OCI-M1 (cell line): ENCODE results near the gene AGK.
"Not testable (repeated sequence)": the region's sequence is repeated elsewhere in the genome, so short reads cannot be mapped to it uniquely, and the experiment has no call there.

ENCODE experiments used
- DNase-seq: peaks from one replicate; lab custom pipeline; 2025; lab: John Stamatoyannopoulos, UW

Gene AGK

DNA sequence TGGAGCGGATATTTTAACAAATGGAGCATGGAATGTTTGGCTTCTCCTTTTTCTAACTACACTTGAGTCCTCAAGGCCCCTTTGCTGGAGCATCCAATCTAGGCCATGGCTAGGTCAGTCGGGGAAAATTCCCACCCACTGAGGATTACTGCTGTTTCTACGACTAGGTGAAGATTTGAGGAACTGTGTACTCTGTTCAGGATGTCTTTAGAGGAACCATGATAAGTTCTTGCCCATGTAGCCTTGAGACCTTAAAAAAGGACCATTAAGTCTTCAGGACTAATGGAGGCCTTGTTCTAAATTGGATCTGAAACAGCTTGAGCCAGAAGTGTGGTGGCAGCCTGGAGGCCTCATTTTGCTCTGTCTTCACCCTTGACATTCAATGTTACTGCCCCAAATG is 6.2 kb downstream of the AGK start:
- DNase-seq, result no peak

DNA sequence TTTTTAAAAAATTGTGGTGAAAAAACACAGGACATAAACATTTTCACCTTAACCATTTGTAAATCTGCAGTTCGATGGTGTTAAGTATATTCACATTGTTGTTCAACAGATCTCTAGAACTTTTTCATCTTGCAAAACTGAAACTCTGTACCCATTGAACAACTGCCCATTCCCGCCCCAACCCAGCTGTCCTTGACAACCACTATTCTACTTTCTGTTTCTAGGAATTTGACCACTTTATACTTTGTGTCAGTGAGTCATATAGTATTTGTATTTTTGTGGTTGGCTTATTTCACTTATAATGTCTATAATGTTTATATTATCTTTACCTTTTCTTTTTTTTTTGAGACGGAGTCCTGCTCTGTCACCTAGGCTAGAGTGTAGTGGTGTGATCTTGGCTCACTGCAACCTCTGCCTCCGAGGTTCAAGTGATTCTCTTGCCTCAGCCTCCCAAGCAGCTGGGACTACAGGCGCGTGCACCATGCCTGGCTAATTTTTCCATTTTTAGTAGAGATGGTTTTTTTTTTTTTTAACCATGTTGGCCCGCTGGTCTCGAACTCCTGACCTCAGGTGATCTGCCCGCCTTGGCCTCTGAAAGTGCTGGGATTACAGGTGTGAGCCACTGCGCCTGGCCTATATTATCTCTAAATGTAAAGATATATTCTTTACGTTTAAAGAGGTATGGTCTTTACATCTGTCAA is 6.8 kb downstream of the AGK start:
- not testable (repeated sequence) for DNase-seq

DNA sequence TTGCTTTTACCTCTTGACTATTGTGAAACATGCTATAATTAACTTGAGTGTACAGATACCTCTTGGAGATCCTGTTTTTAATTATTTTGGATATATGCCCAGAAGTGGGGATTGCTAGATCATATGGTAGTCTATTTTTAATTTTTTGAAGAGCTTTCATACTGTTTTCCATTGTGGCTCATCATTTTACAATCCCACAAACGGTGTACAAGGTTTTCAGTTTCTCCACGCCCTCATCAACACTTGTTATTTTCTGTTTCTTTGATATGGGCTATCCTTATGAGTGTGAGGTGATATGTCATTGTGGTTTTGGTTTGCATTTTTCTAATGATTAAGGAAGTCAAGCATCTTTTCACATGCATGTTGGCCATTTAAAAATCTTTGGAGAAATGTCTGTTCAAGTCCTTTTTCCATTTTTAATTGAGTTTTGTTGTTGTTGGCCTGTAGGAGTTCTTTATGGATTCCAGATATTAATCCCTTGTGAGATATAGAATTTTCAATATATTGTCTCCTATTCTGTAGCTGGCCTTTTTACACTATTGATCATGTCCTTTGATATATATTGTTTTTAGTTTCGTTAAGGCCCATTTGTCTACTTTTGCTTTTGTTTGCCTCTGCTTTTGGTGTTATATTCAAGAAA is 7.5 kb downstream of the AGK start:
- DNase-seq, result no peak

DNA sequence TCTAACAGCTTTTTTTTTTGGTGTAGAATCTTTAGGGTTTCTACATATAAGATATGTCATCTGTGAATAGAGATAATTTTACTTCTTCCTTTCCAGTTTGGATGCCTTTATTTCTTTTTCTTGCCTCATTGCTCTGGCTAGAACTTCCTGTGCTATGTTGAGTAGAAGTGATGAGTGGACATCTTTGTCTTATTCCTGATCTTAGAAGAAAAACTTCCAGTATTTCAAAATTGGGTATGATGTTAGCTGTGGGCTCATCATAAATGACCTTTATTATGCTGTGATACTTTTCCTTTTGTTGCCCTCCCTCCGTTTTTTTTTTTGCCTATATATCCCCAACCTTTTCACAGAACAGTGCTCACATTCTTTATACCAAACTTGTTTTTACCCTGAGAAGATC is 8.8 kb downstream of the AGK start:
- no peak for DNase-seq

DNA sequence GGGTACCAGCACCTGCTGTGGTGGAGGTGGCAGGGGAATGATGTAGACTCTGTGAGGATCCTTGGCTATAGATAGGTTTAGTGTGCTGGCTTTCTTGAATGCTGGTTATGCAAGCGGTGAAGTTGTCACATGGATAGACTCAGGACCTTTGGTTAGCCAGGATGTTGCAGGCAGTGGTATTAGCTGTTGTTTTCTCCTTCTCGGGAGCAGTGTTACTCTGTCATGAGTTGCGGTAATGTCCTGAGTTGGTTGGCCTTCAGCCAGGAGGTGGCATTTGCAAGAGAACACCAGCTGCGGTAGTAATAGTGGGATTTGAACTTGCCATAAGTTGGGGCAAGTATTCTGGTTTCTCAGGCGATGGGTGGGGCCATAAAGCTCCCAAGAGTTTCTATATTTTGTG is 10.8 kb downstream of the AGK start:
- DNase-seq, result no peak

DNA sequence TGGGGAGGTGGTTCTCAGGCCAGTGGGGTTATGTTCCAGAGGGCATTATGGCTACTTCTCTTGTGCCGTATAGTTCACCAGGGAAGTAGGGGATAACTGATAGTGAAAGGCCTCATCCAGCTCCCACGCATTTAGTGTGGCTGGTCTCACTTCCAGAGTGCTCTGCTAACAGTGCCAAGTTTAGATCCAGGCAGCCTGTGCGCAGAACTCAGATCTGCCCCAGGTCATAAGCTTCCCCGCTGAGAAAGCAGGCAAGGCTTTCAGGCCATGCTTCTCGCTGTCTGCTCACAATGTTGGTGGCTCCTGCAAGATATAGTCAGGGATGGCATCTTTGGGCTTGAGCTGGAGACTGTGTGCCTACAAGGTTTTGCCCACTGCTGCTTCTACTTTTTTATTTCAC is 11.3 kb downstream of the AGK start:
- no peak for DNase-seq

DNA sequence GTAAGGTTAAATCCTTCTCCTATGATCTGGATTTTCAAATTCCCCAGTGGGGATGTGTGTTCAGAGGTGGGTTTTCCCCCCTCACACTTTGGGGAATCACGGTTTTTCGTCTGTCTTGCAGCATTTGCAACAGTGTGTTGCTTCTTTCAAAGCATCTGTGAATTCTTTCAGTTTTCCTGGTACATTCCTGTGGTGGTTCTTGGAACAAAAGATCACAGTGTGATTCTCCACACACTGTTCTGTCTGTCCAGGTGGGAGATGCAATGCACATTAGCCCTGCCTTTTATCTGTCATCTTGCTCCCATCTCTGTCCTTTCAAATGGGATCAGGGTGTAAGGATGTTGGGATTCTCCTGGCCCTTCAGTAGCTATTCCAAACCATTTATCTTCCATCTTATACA is 11.8 kb downstream of the AGK start:
- no peak for DNase-seq

DNA sequence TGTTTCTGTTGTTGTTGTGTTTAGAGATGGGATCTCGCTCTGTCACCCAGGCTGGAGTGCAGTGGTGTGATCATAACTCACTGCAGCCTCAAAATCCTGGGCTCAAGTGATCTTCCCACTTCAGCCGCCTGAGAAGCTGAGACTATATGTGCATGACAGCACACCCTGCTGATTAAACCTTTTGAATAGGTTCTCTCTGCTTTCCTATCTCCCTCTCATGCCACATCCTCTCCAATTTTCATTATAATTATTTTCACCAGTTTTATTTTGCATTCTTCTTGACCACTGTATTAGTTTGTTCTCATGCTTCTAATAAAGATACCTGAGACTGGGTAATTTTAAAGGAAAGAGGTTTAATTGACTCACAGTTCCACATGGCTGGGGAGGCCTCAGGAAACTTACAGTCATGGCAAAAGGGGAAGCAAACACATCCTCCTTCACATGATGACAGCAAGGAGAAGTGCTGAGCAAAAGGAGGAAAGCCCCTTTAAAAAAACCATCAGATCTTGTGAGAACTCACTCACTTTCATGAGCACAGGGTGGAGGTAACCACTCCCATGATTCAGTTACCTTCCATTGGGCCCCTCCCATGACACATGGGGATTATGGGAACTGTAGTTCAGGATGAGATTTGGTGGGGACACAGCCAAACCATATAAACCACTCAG is 12.9 kb downstream of the AGK start:
- DNase-seq, result peak; percentile 48

DNA sequence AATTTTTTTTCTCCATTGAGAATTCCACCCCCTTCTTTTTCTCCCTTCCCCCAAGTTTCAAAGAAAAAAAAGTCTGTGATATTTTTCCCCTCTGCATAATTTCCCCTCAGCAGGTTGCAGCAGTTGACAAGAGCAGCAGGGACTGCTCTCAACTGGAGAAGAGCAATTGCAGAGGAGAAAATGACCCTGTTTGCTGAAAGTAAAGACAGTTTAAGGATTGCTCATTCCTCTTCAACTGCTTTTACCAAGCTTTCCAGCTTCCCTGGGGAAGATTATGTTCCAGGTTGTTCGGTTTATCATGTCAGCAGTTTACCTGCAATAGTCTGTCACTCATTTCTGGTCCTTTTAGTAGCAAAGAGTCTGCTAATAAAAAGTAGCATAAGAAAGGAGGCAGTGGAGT is 16.2 kb downstream of the AGK start:
- no peak for DNase-seq

DNA sequence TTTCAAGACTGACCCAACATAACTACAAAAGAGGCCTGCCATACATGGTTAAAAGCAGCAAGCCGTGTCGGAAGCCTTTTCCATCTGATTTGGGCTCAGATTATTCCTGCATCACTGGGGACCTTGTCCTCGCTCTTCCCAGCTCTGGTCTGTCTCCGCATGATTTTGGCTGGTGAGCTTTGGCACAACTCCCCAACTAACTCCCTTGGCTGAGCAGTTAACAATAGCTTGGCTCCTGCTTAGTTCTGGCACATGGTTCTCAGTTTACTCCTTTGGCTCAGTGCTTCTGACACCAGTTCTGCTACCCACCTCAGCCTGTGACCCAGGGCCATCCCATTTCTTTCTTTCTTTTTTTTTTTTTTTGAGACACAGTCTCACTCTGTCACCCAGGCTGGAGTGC is 17.0 kb downstream of the AGK start:
- no peak for DNase-seq

DNA sequence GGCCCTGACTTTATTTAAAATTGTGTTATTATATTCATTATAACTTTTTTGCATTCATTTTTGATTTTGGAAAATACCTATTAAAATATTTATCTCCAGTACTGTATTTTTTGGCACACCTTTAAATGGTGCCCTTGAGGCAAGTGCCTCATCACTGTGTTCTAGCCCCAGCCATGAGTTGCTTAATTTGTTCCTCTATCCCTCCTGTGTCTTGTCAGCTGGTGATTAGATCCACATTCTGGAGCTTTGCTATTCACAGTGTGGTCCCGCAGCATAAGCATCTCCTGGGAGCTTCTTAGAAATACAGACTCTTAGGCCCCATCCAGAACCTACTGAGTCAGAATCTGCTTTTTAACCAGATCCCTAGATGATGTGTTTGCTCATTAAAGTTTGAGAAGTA is 19.8 kb downstream of the AGK start:
- no peak for DNase-seq

DNA sequence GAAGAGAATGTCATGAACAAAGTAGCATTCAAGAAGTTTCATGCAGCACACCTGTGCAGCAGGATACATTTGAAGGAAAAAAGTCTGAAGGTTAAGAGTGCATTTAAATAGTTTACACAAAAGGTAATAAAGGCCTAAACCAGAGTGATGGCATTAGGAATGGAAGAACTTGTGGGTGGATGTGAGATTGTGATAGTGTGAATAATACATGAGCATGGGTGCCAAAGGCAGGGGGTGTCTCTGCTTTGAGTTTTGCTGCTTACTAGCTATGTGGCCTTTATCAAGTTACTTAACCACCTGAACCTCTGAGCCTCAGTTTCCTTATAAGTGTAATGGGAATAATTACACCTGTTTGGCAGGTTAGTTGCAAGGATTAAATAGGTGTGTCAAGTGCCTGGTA is 21.0 kb downstream of the AGK start:
- DNase-seq, result no peak

DNA sequence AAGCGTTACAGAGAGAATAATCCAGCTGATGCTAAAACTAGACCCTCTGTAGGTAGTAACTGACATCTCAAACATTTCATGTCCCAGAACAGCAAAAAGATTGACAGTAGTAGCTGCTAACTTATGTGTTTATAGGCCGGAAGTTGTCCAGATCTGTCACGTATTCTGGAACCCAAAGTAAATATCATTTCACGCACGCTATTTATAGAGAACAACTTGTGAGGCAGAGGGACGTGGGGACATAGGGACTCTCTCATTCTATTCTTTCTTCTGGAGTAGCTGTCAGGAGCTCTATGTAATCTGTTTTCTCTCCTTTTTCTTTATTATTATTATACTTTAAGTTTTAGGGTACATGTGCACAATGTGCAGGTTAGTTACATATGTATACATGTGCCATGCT is 22.3 kb downstream of the AGK start:
- DNase-seq, result no peak

DNA sequence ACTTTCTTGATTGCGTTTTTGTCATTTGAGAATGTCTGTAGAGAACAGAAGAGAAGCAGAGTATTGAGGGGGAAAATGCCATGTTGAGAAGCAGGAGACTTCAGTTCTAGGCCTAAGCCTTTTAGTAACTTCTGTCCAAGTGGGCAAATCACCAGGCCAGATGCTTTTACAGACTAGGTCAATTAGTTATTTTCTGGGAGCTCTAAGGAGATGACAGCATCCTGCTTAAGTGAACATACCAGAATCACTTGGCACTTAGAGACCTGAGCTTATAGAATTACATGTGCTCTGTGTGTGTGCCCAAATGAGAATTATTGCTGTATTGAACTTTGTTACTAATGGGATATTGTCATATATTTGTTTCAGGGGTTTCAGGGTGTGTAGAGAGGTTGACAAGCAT is 24.0 kb downstream of the AGK start:
- DNase-seq, result no peak

DNA sequence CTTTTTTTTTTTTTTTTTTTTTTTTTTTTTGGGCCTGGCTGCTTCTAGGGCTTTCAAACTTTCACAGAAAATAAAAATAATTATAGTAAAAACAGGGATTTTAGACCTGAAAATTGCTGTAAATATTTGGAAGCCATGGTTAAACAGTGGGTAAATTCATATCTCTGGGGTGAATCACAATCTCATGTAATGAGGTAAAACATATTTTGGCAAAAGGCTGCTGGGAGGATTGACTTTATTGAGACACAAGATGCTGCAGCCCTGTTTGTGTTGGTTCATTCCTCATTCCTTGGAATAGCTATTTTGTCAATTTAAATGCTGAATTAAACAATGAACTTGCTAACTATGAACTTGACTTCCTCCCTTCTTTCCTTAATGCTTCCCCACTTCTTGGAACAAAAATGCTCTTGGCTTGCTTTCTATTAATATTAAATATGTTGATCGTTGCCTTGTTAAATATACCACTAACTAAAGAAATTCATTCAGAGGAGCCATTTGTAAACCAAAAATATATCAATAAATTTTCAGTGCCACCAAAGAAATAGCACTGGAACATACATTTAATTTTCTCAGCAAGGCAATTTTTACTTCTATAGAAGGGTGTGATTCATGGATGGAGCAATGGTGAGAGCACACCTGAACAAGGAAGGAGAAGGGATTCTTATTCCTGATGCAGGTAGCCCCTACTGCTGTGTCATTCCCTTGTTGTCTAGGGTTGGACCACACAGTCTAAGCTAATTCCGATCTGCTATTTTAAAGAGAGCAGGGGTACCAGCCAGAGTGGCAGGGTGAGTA is 24.6 kb downstream of the AGK start:
- no peak for DNase-seq

DNA sequence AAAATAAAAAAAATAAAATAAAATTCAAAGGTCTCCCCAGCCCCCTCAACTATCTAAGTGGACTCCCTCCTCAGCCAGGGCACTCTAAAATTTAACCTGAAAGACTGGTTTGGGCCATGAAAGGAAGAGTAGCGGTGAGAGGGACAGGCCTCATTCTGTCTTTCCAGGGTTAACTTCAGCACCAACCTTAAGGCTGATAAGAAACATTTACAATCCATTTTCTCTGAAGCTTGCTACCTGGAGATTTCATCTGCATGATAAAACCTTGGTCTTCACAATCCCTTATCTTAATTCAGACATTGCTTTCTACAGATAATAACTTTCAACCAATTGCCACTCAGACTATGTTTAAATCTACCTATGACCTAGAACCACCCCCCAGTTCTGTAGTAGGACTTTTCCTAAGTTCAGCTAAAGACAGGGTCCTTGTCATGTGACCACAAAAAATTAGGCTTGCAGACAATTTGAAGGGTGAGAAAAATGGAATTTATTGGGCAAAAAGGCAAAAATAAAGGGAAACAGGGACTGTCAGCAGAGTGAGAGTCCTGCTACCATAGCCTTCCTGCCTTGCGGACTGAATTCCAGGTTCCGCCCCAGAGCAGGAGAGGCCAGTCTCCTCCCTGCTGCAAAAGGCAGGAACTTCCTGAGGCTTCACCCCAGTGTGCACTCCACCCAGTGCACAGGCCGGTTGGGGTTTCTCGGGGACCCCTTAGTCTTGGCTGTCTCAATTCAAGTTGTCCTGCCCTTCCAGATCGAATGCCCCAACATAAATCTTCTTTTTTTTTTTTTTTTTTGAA is 26.0 kb downstream of the AGK start:
- DNase-seq, result no peak

DNA sequence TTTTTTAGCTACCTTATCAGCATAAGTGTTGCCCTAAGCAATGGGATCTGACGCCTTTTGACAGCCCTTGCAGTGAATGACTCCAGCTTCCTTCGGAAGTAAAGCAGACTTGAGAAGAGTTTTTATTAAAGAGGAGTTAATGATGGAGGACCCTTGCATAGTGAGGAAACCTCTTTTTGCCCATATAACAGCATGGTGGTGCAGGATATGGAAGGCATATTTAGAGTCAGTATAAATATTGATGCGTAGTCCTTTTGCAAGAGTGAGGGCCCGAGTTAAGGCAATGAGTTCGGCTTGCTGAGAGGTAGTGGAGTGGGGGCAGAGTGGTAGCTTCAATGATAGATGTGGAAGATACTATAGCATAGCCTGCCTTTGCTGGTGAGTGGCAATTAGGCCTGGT is 28.7 kb downstream of the AGK start:
- DNase-seq, result not testable (repeated sequence)

DNA sequence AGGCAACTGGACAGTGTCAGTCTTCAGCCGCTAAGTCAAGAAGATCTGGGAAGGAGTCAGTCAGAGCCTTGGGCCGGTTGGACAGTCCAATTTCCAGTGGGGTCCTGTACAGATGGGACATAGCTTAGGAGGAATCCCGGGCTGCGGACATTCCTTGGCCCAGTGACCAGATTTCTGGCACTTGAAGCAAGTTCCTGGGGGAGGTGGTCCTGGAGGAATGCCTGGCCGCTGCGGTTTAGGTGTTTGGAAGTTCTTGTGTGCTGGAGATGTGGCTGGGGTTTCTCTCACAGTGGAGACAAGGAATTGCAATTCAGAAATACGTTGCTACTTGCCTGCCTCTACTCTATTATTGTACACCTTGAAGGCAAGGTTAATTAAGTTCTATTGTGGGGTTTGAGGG is 30.9 kb downstream of the AGK start:
- DNase-seq, result not testable (repeated sequence)

DNA sequence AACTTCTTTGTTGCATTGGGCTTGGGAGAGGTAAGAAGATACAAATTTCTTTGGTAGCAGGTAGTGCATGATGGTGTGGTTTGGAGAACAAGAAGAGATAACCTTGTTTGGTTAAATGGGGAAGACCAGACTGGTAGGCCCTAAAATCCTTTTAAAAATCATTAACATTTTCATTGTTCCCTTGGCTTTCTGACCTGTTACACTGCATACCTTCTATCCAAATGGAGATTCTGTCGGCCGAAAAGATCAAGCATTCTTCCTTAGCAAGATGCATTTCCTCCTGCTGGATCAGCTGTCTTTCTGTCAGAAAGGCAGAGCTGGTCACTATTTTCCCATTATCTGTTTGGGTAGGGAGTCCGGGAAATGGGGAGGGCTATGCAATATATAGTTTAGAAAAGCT is 33.7 kb downstream of the AGK start:
- no peak for DNase-seq

DNA sequence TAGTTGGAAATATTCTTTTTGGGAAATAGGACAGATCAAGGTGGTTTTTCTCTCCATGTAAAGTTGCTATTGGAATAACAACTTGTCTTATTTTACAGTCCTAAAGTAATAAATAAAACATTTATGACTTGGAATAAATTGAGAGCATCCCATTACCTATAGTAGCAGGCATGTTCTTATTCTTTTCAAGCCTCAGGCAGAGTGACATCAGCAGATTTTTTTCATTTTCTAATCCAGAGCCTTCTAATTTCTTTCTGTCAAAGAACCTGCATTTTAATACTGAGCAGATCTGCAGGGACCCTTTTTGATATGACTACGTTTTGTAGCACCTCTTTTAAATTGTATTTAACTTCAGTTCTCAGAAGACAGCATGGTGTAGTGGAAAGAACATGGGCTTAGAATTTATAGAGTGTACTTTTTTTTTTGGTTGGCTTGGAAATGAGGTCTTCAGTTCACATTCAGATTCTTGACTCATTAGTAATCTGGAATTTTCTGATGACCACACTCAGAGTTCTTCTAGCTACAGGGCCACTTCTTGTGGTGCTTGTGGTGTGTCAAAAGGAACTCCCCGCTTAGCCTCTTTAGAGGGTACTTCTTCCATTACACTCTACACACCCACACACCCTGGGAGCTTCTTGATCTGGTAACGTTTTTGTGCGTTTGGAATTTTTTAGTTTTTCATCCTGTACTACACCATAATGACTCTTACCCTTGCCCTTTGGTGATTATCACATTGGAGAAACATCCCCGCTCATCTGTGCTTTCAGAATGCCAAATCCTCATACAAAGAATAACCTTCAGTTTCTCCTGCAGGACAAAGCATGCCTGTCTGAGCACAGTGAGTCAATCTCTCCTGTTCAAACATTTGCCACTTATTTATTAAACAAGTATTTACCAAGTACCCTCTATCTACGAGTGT is 34.6 kb downstream of the AGK start:
- no peak for DNase-seq

DNA sequence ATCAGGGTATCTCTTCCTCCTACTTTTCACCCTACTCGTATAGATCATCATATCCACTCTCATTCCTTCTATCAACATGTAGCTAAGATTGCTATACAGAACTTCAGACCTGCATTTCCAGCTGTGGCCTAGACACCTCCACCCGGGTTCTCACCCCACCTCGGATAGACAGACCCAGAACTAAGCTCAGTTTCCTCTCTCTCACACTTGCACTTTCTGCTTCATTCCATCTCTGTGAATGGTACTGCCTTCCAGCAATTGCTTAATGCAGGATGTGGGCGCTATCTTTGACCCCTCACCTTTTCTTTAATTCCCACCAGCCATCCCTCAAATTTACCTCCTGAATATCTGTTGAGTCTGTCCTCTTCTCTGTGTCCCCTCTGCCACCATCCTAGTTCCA is 35.7 kb downstream of the AGK start:
- DNase-seq, result no peak
